Measurements from ENCODE around the gene PGLYRP4.

GRCh38 chr1:153292740-153293479 is 55.7 kb downstream of the PGLYRP4 start:
- no peak for TF ChIP-seq CTCF (IDR thresholded peaks at IDR 0.05; ENCODE audit: borderline replicate concordance, extremely low read depth, low read length, poor library complexity, severe bottlenecking)
- TF ChIP-seq EZH2 (IDR thresholded peaks at IDR 0.05; ENCODE audit: borderline replicate concordance, low read depth, low read length, severe bottlenecking) = no peak
